ENCODE data around the gene ILKAP. TPM values are rescaled to one million over a fixed set of nuclear protein-coding genes. Genes with fewer than 3 reads are reported as not detected.
A peak's percentile ranks its signal among the peaks of the same experiment; 100 is the strongest.

The ILKAP gene
- polyA plus RNA-seq, 2 of the 4 experiments (the other 2 are of a cell fraction): 36.3 to 41.4 TPM

GRCh38 chr2:238231809-238232208, 28.3 kb upstream of the ILKAP start:
- no peaks in the 10 kb centered on the region for H3K9me3 ChIP-seq
- ChIA-PET POLR2A (no interaction called here), CTCF (no interaction called here)
- TF ChIP-seq CEBPB (IDR thresholded peaks at IDR 0.05) (no peak), NR3C1 (IDR thresholded peaks at IDR 0.05) (no peak), RNF2 (IDR thresholded peaks at IDR 0.05; ENCODE audit: borderline replicate concordance, low read depth) (no peak), CTCF (IDR thresholded peaks at IDR 0.05) (no peak), MAZ (IDR thresholded peaks at IDR 0.05; ENCODE audit: borderline replicate concordance, low read depth, low read length) (no peak)
- H3K4me2 ChIP-seq: peak overlapping the region; percentile 58; the same call in 2 of the 3 replicates
- H3K27ac ChIP-seq: no peak overlapping the region
- 75% methylated on average over 21 of the region's 21 CpGs for WGBS (ENCODE audit: missing lambda C conversion rate)
- no peak for DNase-seq (ENCODE audit: low read depth in 1 of 2, low spot score in 1 of 2)
- FAIRE-seq: no peak
- no peak for ATAC-seq
- H3K4me3 ChIP-seq: no peak overlapping the region
- H3K4me1 ChIP-seq: no peaks in the 10 kb centered on the region

DNA sequence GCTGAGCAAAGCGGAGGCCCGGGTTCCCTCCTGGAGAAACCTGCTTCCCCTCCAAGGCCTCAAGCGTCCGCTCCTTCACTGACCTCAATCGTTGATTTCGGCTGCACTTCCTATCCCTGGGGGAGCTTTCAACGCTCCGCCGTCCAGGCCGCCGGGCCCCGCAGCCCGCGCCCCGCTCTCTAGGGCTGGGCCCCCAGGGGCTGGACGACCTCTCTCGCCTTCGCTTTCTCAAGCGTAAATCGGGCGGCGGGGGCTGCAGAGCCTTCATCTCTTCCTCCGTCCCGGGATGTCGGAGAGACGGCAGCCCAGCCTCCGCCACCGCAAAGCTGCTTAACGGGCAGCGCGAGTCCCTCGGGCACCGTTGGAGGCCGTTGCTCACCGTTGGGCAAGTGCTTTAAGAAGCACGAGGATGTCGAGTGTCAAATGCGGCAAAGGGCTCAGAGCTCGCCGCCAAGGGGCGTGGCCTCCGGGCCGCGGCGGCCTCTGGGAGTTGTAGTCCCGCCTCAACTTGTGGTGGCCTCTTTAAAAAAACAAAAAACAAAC, 27.8 kb upstream of the ILKAP start:
- Histone ChIP-seq H3K4me2 (peak overlapping the region; percentile 58; the same call in 2 of the 3 replicates), H3K9me3 (no peaks in the 10 kb centered on the region), H3K4me1 (no peaks in the 10 kb centered on the region), H3K4me3 (0 out of 3 replicates have a peak overlapping the region, but pooled peaks have one; percentile 27), H3K27ac (no peak overlapping the region)
- DNase-seq (ENCODE audit: low read depth in 1 of 2, low spot score in 1 of 2) (peak in 1 of 2 experiments; percentile 38), ATAC-seq (peak in 1 of 2 experiments; percentile 38; a peak in 3 of 6 replicates), FAIRE-seq (no peak)
- TF ChIP-seq HOXA7 (CRISPR knock-in tag; IDR thresholded peaks at IDR 0.05) (no peak), MAX (IDR thresholded peaks at IDR 0.05) (peak; percentile 53; the same call in 1 of the 2 replicates)
- TF ChIP-seq, protein P1, sequence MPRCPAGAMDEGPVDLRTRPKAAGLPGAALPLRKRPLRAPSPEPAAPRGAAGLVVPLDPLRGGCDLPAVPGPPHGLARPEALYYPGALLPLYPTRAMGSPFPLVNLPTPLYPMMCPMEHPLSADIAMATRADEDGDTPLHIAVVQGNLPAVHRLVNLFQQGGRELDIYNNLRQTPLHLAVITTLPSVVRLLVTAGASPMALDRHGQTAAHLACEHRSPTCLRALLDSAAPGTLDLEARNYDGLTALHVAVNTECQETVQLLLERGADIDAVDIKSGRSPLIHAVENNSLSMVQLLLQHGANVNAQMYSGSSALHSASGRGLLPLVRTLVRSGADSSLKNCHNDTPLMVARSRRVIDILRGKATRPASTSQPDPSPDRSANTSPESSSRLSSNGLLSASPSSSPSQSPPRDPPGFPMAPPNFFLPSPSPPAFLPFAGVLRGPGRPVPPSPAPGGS (IDR thresholded peaks at IDR 0.05): no peak
- TF ChIP-seq, protein P2, sequence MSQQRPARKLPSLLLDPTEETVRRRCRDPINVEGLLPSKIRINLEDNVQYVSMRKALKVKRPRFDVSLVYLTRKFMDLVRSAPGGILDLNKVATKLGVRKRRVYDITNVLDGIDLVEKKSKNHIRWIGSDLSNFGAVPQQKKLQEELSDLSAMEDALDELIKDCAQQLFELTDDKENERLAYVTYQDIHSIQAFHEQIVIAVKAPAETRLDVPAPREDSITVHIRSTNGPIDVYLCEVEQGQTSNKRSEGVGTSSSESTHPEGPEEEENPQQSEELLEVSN (IDR thresholded peaks at IDR 0.05; ENCODE audit: borderline replicate concordance, low read depth): peak; percentile 36; the same call in 1 of the 2 replicates
- WGBS (ENCODE audit: missing lambda C conversion rate): 56% methylated on average over 41 of the region's 46 CpGs
- POLR2A ChIA-PET: no interaction called here
- CTCF ChIA-PET: no interaction called here

DNA sequence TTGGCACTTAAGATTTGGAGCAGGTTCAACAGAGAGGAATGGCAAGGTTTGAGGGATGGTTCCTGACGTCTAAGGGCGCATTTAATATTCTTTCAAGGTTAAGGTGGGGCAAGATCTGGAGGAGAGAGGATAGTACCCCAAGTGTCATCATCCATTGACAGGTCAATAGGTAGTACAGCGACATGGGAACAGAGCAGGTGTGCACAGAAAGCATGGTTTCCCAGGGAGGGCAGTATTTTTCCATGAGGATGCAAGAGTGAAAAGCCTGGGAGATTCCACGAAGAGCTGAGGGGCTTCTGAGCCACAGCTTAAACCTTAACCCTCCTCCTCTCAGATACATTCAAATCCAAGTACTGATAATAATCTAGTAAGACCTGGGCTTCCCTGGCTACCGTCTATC, 27.2 kb upstream of the ILKAP start:
- no peak for FAIRE-seq

More for the DNA sequence above, 27.2 kb upstream of the ILKAP start:
- TF ChIP-seq HEYL (CRISPR knock-in tag; IDR thresholded peaks at IDR 0.05) (no peak), JUNB (IDR thresholded peaks at IDR 0.05) (no peak), BHLHE40 (IDR thresholded peaks at IDR 0.05; ENCODE audit: low read depth, low read length) (no peak), CTCF (IDR thresholded peaks at IDR 0.05) (no peak), EP300 (IDR thresholded peaks at IDR 0.05) (no peak), CBX2 (IDR thresholded peaks at IDR 0.05; ENCODE audit: borderline replicate concordance, low read depth) (no peak), SMC3 (IDR thresholded peaks at IDR 0.05) (no peak), RCOR1 (IDR thresholded peaks at IDR 0.05; ENCODE audit: low read depth, low read length) (no peak), PBX3 (IDR thresholded peaks at IDR 0.05) (no peak), NPAS2 (CRISPR knock-in tag; IDR thresholded peaks at IDR 0.05; ENCODE audit: borderline replicate concordance) (no peak), RARB (CRISPR knock-in tag; IDR thresholded peaks at IDR 0.05) (no peak), CHD4 (IDR thresholded peaks at IDR 0.05; ENCODE audit: borderline replicate concordance) (no peak), NFE2L2 (conservative IDR thresholded peaks at IDR 0.05; ENCODE audit: low read length) (no peak), KDM5A (IDR thresholded peaks at IDR 0.05) (no peak), CEBPB (IDR thresholded peaks at IDR 0.05) (no peak), RAD21 (conservative IDR thresholded peaks at IDR 0.05 in 1 of 2, IDR thresholded peaks at IDR 0.05 in 1 of 2) (no peak), FOSB (CRISPR knock-in tag; IDR thresholded peaks at IDR 0.05) (no peak)
- TF ChIP-seq, protein P2 (IDR thresholded peaks at IDR 0.05; ENCODE audit: borderline replicate concordance, low read depth): no peak
- no peak overlapping the region for H3K27ac ChIP-seq
- 82% methylated on average over 5 of the region's 5 CpGs for WGBS (ENCODE audit: missing lambda C conversion rate)
- H3K9me3 ChIP-seq: no peaks in the 10 kb centered on the region
- no peaks in the 10 kb centered on the region for H3K4me1 ChIP-seq
- ChIA-PET CTCF (no interaction called here), POLR2A (no interaction called here)
- ATAC-seq (no peak), DNase-seq (ENCODE audit: low read depth in 1 of 2, low spot score in 1 of 2) (no peak)
- H3K4me3 ChIP-seq: no peak overlapping the region
- no peak overlapping the region for H3K4me2 ChIP-seq
